HG03159 (cell line): ENCODE results near the gene SPAG8.
A peak's percentile ranks its signal among the peaks of the same experiment; 100 is the strongest.

Experiments
- ATAC-seq: cut with Tn5 transposase; IDR thresholded peaks from one replicate; pipeline ENCODE4 v1.9.1; 2021; ENCODE audit warnings: mild to moderate bottlenecking, moderate library complexity; ENCODE audit not compliant: unreplicated experiment

SPAG8 gene

DNA sequence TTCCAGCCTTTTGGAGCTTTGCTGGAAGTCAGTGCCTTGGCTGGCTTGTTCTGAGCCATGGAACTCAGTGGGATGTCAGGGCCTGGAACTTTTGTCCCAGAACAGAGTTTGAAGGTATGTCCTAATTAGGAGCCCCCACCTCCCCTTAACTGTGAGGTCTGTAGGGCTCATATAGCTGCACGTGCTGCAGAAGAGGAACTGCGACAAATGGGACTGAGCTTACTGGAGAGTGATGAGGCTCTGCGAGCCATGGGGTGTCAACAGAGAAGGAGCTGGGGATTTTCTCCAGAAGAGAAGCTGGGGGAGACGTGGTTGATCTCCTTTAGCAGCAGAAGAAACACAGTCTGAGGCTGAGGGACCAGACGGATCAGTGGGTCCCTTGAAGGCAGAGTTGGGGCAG, 27.9 kb upstream of the SPAG8 start:
- no peak for ATAC-seq

DNA sequence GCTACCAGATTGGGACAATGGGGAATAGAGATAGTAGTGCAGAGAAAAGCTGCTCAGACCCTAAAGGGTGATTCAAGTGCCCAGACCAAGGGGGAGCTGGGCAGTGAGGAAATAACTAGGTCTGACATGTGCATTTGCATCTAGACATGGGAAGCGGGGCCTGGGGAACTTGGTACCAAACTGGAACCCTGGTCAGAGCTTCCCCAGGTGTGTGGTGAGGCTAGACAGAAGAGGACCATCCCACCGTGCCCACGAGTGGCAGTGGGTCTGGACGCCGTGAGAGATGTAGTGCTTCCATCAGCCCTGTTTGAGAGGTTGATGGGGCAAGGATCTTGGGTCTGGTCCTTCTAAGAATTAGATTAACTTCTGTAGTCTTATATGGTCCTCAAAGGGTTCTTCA, 24.5 kb upstream of the SPAG8 start:
- no peak for ATAC-seq

GRCh38 chr9:35835766-35836165, 23.7 kb upstream of the SPAG8 start:
- ATAC-seq, result no peak

- ATAC-seq, result no peak
Observed at GRCh38 chr9:35835216-35835632, 23.2 kb upstream of the SPAG8 start.

DNA sequence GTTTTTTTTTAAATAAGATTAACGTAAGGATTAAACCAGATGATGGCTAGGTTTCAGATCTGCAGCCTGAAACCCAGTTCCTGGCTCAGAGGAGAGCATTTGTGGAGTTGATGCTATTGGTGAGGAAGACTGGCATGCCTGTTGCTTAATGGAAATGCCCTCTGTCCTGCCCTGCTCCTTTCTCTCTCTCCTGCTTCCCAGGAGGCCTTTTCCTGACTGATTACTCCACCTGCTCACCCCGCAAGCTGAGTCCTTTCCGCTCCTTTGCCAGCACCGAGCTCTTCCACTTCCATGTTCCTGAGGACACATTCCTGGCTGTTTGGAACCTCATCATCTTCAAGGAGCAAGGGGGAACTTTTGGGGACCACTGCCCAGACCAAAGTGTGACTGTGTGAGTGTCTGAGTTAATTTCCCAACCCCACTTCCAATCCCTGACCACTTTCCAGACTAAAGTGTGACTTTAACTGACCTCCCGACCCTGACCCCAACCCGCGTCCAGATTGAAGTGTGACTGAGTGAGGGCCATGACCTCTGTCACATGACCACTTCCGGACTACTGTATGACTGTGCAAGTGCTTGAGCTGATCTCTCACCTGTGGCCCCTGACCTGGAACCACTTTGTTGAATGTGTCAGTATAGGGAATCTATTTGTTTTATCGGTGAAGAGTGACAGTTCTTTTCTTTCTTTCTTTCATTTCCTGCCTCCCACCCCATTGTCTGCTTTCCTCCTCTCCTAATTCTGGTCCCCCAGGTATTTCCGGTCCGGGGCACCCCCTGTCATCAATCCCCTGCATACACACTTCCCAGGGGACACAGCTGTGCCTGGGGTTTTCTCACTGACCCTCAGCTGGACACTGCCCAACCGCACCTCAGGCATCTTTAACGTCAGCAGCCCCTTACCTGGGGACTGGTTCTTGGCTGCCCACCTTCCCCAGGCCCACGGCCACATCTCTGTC, 22.5 kb upstream of the SPAG8 start:
- no peak for ATAC-seq

GRCh38 chr9:35832814-35833213, 20.8 kb upstream of the SPAG8 start:
- no peak for ATAC-seq

DNA sequence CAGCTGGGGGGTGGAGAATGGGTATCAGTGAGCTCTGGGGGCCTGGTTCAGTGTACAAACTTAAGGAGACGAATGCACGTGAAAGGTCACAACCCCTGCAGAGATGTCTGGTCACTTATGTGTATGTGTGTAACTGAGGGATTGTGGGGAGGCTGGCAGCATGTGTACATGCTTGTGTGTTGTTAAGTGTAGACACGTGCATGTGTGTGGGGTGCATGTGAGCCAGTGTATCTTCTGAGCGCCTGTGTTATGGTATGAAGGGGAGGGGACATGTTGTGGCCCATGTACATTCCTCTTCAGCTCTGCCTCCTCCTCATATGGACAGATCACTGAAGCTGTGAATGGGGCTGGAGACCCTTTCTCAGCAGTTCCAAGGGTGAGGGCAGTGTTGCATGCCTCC, 19.0 kb upstream of the SPAG8 start:
- no peak for ATAC-seq

DNA sequence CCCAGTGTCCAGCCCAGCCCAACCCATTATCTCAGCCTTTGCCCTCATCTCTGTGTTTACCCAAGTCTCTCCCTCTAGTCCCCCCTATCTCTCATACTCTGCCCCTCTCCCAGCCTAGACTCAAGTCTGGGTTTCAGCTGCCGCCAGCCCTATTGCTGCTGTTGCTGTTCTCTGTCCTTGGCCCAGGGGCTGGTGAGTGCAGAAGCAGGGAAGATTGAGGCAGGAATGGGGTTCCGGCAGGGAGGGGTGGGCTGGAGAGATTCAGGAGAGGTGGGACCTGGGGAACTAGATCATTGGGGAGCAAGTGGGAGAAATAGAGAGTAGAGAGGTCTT, 17.7 kb upstream of the SPAG8 start:
- no peak for ATAC-seq

DNA sequence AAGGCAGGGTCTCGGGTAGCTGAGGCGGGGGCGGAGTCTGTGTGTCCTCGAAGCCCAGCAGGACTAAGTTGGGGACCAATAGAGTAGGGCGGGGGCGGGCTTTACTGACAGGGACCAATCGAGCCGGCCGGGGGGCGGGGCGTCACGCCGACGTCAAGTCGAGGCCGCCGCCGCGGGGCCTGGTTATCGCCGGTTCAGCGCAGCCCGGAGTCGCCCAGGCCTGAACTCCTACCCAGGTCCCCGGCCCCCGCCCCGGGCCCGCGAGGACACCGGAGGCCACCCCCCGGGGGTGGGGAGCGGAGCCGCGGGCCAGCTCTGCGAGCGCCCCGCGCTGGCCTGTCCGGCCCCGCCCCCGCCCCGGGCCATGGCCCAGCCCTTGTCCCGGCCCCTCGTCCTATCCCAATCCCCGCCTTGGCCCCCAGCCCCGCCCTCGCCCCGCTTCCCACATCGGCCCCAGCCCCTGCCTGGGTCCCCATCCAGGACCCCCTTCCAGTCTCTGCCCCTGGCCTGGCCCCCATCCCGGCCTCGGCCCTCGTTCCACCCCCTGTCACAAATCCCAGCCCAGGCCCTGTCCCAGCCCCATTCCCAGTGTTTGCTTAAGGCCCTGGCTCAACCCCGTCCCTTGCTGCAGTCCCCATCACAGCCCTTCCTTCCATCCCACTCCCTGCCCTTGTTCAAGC, 17.2 kb upstream of the SPAG8 start, which contains the start of gene TMEM8B:
Gene TMEM8B, plus strand, starts transcription at position 145 of the 680 bp plus-strand sequence. Its CDS starts 220 bp downstream, at position 365.
- ATAC-seq, result peak; percentile 72

DNA sequence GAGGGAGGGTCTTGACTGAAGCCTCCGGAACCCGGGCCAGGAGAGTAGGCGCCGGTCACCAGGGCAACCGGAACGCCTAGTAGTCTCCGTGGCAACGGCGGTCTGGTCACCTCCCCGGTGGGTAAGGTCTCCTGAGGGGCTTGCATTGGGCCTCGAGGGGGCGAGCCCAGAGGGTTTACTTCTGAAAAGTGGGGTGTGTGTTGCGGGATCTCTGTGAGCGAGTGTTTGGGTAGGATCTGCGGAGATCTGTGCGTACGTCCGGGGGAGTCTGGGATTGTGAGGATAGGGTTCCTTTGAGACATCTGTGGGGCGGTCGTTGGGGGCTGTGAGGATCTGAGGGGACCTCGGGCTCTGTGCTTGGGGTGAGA, 16.6 kb upstream of the SPAG8 start, which contains the start of gene FAM221B:
Gene FAM221B, minus strand, starts transcription at position 17 of the 368 bp plus-strand sequence. CDS start 2,571 bp downstream, outside the sequence.
- peak; percentile 9 for ATAC-seq

GRCh38 chr9:35827486-35827885, 15.4 kb upstream of the SPAG8 start:
- no peak for ATAC-seq

DNA sequence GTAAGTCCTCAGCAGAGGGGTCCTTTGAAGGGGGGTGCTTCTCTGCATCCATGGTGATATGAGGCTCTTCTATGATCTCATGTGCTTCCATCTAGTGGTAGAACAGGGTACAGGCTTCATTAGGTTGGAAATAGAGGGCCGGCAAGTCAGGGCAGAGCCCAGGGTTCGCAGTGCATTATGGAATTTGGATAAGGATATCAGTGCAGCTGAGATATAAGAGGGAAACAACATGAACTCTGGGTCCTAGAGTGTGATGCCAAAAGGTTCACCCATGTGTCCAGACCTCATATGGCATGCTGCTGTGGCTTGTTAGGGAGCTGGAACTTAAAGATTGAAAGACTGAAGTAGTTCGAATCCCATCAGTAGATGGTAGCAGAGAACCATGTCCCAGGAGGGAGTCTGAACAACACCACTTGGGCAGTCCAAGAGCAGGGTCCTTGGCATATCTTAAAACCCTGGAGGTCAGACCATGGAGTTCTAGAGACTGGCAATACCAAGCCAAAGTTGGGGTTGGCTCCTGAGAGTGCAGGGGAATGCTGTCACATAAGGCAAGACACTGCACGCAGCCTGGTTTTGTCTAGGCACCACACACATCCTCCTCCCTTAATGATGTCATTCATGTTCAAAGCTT, 14.1 kb upstream of the SPAG8 start:
- peak; percentile 56 for ATAC-seq

- ATAC-seq, result no peak
Observed at GRCh38 chr9:35822926-35823325, 10.9 kb upstream of the SPAG8 start.

DNA sequence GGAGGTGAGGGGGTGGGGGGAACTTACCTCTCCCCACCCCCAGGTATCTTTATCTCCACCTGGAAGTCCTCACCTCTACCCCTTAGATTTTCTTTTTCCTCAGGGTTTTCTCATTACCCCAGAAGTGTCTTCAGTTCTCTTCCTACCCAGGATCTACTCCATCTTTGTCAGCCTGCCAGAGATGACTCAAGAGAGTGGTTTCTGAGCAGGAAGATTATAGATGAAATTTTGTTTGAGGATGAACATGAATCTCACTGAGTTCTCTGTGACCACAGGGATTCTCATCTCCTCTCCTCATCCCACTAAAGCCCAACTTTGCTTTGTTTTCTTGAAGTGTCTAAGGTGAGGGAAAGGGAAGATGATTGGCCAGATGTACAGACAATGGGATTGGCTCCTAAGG, 8.0 kb upstream of the SPAG8 start:
- ATAC-seq, result no peak

GRCh38 chr9:35818341-35818740, 6.3 kb upstream of the SPAG8 start:
- no peak for ATAC-seq

DNA sequence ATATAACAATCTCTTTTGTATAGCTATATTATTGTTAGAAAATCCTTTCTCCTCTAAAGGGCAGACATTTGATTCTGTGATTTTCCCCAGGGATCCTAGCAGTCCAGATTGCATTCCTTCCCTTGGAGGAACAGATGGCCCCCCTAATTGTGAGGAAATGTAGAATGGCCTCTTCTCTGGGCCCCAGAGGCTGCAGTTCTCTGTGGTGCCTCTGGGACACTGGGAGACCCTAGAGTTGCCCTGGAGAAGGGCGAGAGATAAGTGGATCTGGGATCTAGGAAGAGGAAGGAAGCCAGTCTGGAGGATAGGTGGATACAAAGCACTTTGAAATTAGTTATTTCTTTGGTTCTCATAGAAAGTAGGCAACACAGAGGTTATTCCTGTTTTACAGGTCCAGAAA, 4.6 kb upstream of the SPAG8 start:
- ATAC-seq, result no peak

DNA sequence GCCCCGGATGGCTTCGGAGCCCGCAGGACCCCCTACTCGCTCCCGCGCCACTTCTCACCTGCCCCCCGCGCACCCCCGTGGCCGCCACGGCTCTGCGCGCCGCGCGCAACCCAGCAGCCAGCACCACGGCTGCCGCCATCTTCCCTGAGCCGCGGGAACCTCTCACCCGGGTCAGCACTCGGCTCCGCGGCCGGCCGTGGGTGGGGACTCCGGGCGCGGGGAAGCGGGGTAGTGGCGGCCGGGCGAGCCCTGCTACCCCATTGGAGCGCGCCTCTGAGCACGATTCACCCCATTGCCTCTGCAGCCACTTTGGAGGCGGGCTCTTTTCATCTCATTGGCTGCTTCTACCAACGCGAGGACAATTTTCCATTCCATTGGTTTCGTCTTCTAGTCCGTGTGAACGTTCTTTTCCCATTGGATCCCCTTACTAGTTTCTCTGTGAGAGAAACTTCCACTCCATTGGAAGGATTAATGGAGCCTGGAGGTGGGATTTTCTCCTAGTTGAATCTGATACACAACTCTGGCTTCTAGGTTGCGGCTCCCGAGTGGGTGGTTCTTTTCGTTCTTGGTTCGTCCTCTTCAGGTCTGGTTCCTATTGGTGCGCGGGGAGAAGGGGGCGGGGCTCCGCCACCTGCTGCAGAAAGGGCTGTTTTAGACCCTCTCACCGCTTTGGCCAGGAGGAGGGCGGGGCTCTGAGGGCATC, 2.9 kb upstream of the SPAG8 start, which contains the start of gene HINT2:
Gene HINT2, minus strand, starts transcription at position 202 of the 703 bp plus-strand sequence. Its CDS starts 63 bp downstream, at position 139.
- ATAC-seq, result peak; percentile 67

- peak; percentile 29 for ATAC-seq
Observed at GRCh38 chr9:35814106-35814840, 2.2 kb upstream of the SPAG8 start.

DNA sequence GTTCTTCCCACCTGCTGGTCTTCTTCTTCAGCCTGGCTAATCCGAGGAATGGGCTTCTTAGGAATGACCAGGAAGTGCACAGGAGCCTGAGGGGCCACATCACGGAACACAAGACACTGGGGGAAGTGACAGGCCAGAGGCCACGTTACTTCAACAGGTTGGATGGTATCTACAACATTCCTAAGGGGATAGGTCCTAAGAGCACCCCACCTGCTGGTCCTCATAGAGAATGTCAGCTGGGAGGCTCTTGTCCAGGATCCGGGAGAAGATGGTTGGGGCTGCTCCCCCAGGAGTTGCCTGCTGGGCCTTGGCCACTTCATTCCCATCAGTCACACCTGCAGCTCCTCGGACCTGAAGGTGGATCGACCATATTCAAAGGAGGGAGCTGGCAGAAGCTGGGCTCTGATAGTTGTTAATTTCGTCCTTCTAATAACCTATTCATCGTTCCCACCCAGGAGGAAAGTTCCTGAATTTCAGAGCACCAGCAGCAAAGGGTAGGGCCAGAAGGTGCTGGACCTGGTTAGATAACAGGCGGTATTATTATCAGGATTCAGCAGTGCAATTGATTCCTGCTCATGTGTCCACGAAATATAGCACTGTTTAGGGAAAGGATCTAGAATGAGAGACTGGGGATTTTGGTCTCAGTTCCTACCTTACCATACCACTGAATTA, 1.5 kb upstream of the SPAG8 start:
- no peak for ATAC-seq
